Measurements from ENCODE around the gene NHLRC4.

The NHLRC4 gene

GRCh38 chr16:535446-536405 lies 31.1 kb upstream of the NHLRC4 start:
- no peak for DNase-seq (ENCODE audit: extremely low spot score)
- TF ChIP-seq HDGF (IDR thresholded peaks at IDR 0.05; ENCODE audit: borderline replicate concordance) = no peak
- no peak for TF ChIP-seq PKNOX1 (IDR thresholded peaks at IDR 0.05)
- no peak for TF ChIP-seq NFRKB (IDR thresholded peaks at IDR 0.05)
- ChIA-PET POLR2A (interaction anchor here (1.0 kb wide), 1 partner anchor 8 kb away, joined by 3 read pairs; the partner anchor contains the start of gene CAPN15), CTCF (no interaction called here)

GRCh38 chr16:536746-537145 lies 30.1 kb upstream of the NHLRC4 start:
- no peak for DNase-seq (ENCODE audit: extremely low spot score)
- POLR2A ChIA-PET = interaction anchor here (1.0 kb wide), 1 partner anchor 9 kb away, joined by 3 read pairs; the partner anchor contains the start of gene CAPN15
- CTCF ChIA-PET = no interaction called here
- no peak for TF ChIP-seq LEF1 (IDR thresholded peaks at IDR 0.05; ENCODE audit: borderline replicate concordance)
- no peak for TF ChIP-seq HDGF (IDR thresholded peaks at IDR 0.05; ENCODE audit: borderline replicate concordance)
- TF ChIP-seq PKNOX1 (IDR thresholded peaks at IDR 0.05) = no peak
- TF ChIP-seq FOXM1 (IDR thresholded peaks at IDR 0.05; ENCODE audit: borderline replicate concordance) = no peak
- TF ChIP-seq NFRKB (IDR thresholded peaks at IDR 0.05) = no peak
- no peak for TF ChIP-seq ZNF384 (IDR thresholded peaks at IDR 0.05)
- TF ChIP-seq L3MBTL2 (conservative IDR thresholded peaks at IDR 0.05) = no peak
- no peak for TF ChIP-seq BHLHE40 (IDR thresholded peaks at IDR 0.05; ENCODE audit: borderline replicate concordance)
- no peak for TF ChIP-seq ELF4 (IDR thresholded peaks at IDR 0.05)
- TF ChIP-seq SP1 (IDR thresholded peaks at IDR 0.05) = no peak
- TF ChIP-seq SUZ12 (IDR thresholded peaks at IDR 0.05) = no peak
- TF ChIP-seq FOXA1 (IDR thresholded peaks at IDR 0.05) = no peak
- no peak for TF ChIP-seq CTBP1 (IDR thresholded peaks at IDR 0.05; ENCODE audit: borderline replicate concordance)
- TF ChIP-seq FOXK2 (IDR thresholded peaks at IDR 0.05) = no peak

- POLR2A ChIA-PET = no interaction called here
- TF ChIP-seq L3MBTL2 (conservative IDR thresholded peaks at IDR 0.05) (no peak), ZNF384 (IDR thresholded peaks at IDR 0.05) (no peak), SUZ12 (IDR thresholded peaks at IDR 0.05) (no peak), FOXM1 (IDR thresholded peaks at IDR 0.05; ENCODE audit: borderline replicate concordance) (no peak), PKNOX1 (IDR thresholded peaks at IDR 0.05) (no peak), TARDBP (IDR thresholded peaks at IDR 0.05) (no peak), ARNT (IDR thresholded peaks at IDR 0.05) (no peak), ELF4 (IDR thresholded peaks at IDR 0.05) (no peak), FOXK2 (IDR thresholded peaks at IDR 0.05) (no peak), SP1 (IDR thresholded peaks at IDR 0.05) (no peak), LEF1 (IDR thresholded peaks at IDR 0.05; ENCODE audit: borderline replicate concordance) (no peak), FOXA1 (IDR thresholded peaks at IDR 0.05) (no peak), NFRKB (IDR thresholded peaks at IDR 0.05) (no peak), HDGF (IDR thresholded peaks at IDR 0.05; ENCODE audit: borderline replicate concordance) (no peak)
- no peak for DNase-seq (ENCODE audit: extremely low spot score)
- CTCF ChIA-PET = no interaction called here
These were observed 29.1 kb upstream of the NHLRC4 start for GRCh38 chr16:537415-538335.

GRCh38 chr16:539901-540530 lies 26.8 kb upstream of the NHLRC4 start:
- DNase-seq (ENCODE audit: extremely low spot score) = no peak
- POLR2A ChIA-PET = interaction anchor here (1.6 kb wide), 1 partner anchor 13 kb away, joined by 5 read pairs; the partner anchor contains the start of gene CAPN15
- CTCF ChIA-PET = no interaction called here
- no peak for TF ChIP-seq PKNOX1 (IDR thresholded peaks at IDR 0.05)
- no peak for TF ChIP-seq ARNT (IDR thresholded peaks at IDR 0.05)
- no peak for TF ChIP-seq BHLHE40 (IDR thresholded peaks at IDR 0.05; ENCODE audit: borderline replicate concordance)
- no peak for TF ChIP-seq LEF1 (IDR thresholded peaks at IDR 0.05; ENCODE audit: borderline replicate concordance)
- no peak for TF ChIP-seq FOXK2 (IDR thresholded peaks at IDR 0.05)
- no peak for TF ChIP-seq SP1 (IDR thresholded peaks at IDR 0.05)
- no peak for TF ChIP-seq NFRKB (IDR thresholded peaks at IDR 0.05)
- no peak for TF ChIP-seq ELF4 (IDR thresholded peaks at IDR 0.05)
- no peak for TF ChIP-seq FOXM1 (IDR thresholded peaks at IDR 0.05; ENCODE audit: borderline replicate concordance)
- no peak for TF ChIP-seq L3MBTL2 (conservative IDR thresholded peaks at IDR 0.05)
- no peak for TF ChIP-seq ZNF384 (IDR thresholded peaks at IDR 0.05)
- TF ChIP-seq TARDBP (IDR thresholded peaks at IDR 0.05) = no peak
- no peak for TF ChIP-seq FOXA1 (IDR thresholded peaks at IDR 0.05)
- no peak for TF ChIP-seq SUZ12 (IDR thresholded peaks at IDR 0.05)
- no peak for TF ChIP-seq CTBP1 (IDR thresholded peaks at IDR 0.05; ENCODE audit: borderline replicate concordance)
- TF ChIP-seq HDGF (IDR thresholded peaks at IDR 0.05; ENCODE audit: borderline replicate concordance) = no peak

Measured in HEK293T (cell line).